Mesenchymal stem cell (in vitro differentiated cells and primary cell): ENCODE results near the gene MEGF9.

Experiments
- DNase-seq: peaks from one replicate; pipeline ENCODE4 v3.0.0-alpha.2; 2013
- H2AFZ ChIP-seq: one replicate; pipeline ENCODE4 v1.6.1; 2013; ENCODE audit warnings: low read depth, mild to moderate bottlenecking, control low read depth, inconsistent platforms, low read length, moderate library complexity
- H2AK5ac ChIP-seq: 2 replicates; pipeline ENCODE4 v1.6.1; 2013; ENCODE audit warnings: low read length, moderate library complexity, mild to moderate bottlenecking, inconsistent platforms; ENCODE audit not compliant: severe bottlenecking
- H2BK120ac ChIP-seq: one replicate; pipeline ENCODE4 v1.6.1; 2013; ENCODE audit warnings: low read depth, mild to moderate bottlenecking, inconsistent platforms, low read length, moderate library complexity
- H2BK12ac ChIP-seq, 2 experiments: one replicate each; pipeline ENCODE4 v1.6.1; 2013; ENCODE audit warnings: inconsistent platforms in 2 of 2, low read length in 2 of 2, mild to moderate bottlenecking in 2 of 2, moderate library complexity in 2 of 2, control low read depth in 1 of 2
- H2BK15ac ChIP-seq: one replicate; pipeline ENCODE4 v1.6.1; 2013; ENCODE audit warnings: mild to moderate bottlenecking, low read depth, inconsistent platforms; ENCODE audit not compliant: poor library complexity, severe bottlenecking
- H2BK5ac ChIP-seq: 2 replicates; pipeline ENCODE4 v1.6.1; 2013; ENCODE audit warnings: low read depth, mild to moderate bottlenecking, low read length, control low read depth, inconsistent platforms; ENCODE audit not compliant: poor library complexity, severe bottlenecking
- H3K14ac ChIP-seq, 2 experiments: one replicate each; pipeline ENCODE4 v1.6.1; 2013; ENCODE audit warnings: inconsistent platforms in 2 of 2, low read length in 2 of 2, control low read depth in 1 of 2, mild to moderate bottlenecking in 1 of 2, moderate library complexity in 1 of 2
- H3K18ac ChIP-seq, 2 experiments: one replicate each; pipeline ENCODE4 v1.6.1; 2013; ENCODE audit warnings: inconsistent platforms in 2 of 2, low read length in 2 of 2, control low read depth in 1 of 2, low read depth in 1 of 2, mild to moderate bottlenecking in 1 of 2
- H3K23ac ChIP-seq, 2 experiments: one replicate each; pipeline ENCODE4 v1.6.1; 2013; ENCODE audit warnings: inconsistent platforms in 2 of 2, low read length in 2 of 2, mild to moderate bottlenecking in 2 of 2, moderate library complexity in 2 of 2, control low read depth in 1 of 2
- H3K27ac ChIP-seq: 2 replicates; pipeline ENCODE4 v1.5.1; 2013; ENCODE audit warnings: mild to moderate bottlenecking, moderate library complexity, low read length, control low read depth, inconsistent platforms; ENCODE audit not compliant: poor library complexity, severe bottlenecking
- H3K27me3 ChIP-seq, 2 experiments: 2 replicates each; pipeline versions ENCODE4 v1.6.1 to v1.7.0; 2013; ENCODE audit warnings: low read length in 2 of 2, mild to moderate bottlenecking in 2 of 2, moderate library complexity in 2 of 2, control low read depth in 1 of 2, inconsistent platforms in 1 of 2; ENCODE audit not compliant: control insufficient read depth in 1 of 2, insufficient read depth in 1 of 2
- H3K36me3 ChIP-seq, 2 experiments: 2 replicates each; pipeline versions ENCODE4 v1.6.1 to v1.7.0; 2013; ENCODE audit warnings: low read length in 2 of 2, control low read depth in 1 of 2, inconsistent platforms in 1 of 2, low read depth in 1 of 2, mild to moderate bottlenecking in 1 of 2; ENCODE audit not compliant: insufficient read depth in 2 of 2, control insufficient read depth in 1 of 2
- H3K4ac ChIP-seq, 2 experiments: one replicate each; pipeline ENCODE4 v1.6.1; 2013; ENCODE audit warnings: inconsistent platforms in 2 of 2, low read length in 2 of 2, mild to moderate bottlenecking in 2 of 2, moderate library complexity in 2 of 2, control low read depth in 1 of 2, low read depth in 1 of 2
- H3K4me1 ChIP-seq: 2 replicates; pipeline ENCODE4 v1.6.1; 2013; ENCODE audit warnings: low read depth, low read length, control low read depth; ENCODE audit not compliant: control insufficient read depth, insufficient read depth
- H3K4me2 ChIP-seq: 2 replicates; pipeline ENCODE4 v1.6.1; 2013; ENCODE audit warnings: low read length, mild to moderate bottlenecking, inconsistent platforms; ENCODE audit not compliant: poor library complexity, severe bottlenecking
- H3K4me3 ChIP-seq, 2 experiments: 2 replicates each; pipeline versions ENCODE4 v1.5.1 to v1.7.0; 2013; ENCODE audit warnings: low read length in 2 of 2, mild to moderate bottlenecking in 2 of 2, control low read depth in 1 of 2, low read depth in 1 of 2; ENCODE audit not compliant: insufficient read depth in 1 of 2
- H3K79me1 ChIP-seq: replicated peaks from 2 replicates; pipeline ENCODE4 v1.6.1; 2013; ENCODE audit warnings: mild to moderate bottlenecking, control low read depth, low read length, inconsistent platforms; ENCODE audit not compliant: poor library complexity, severe bottlenecking
- H3K9ac ChIP-seq: 2 replicates; pipeline ENCODE4 v1.7.0; 2013; ENCODE audit warnings: mild to moderate bottlenecking, low read length, moderate library complexity
- H3K9me3 ChIP-seq: 2 replicates; pipeline ENCODE4 v1.7.0; 2013; ENCODE audit warnings: mild to moderate bottlenecking, low read length; ENCODE audit not compliant: control insufficient read depth
- H4K8ac ChIP-seq: one replicate; pipeline ENCODE4 v1.6.1; 2013; ENCODE audit warnings: inconsistent platforms, mild to moderate bottlenecking, low read length, moderate library complexity
- H4K91ac ChIP-seq: one replicate; pipeline ENCODE4 v1.6.1; 2013; ENCODE audit warnings: mild to moderate bottlenecking, low read length, inconsistent platforms
- WGBS: methylation state at CpG from one replicate; pipeline ENCODE4 v1.1.7; 2013; ENCODE audit warnings: mixed read lengths; 5-methylcytosine and 5-hydroxymethylcytosine counted together

MEGF9 gene

GRCh38 chr9:120654272-120654671 is 60.0 kb downstream of the MEGF9 start:
- Histone ChIP-seq H3K14ac (no peak overlapping the region), H3K4me3 (no peak overlapping the region), H3K9me3 (no peaks in the 10 kb centered on the region), H3K4me2 (no peak overlapping the region), H4K8ac (no peak overlapping the region), H3K4ac (no peak overlapping the region), H2BK5ac (no peak overlapping the region), H4K91ac (no peak overlapping the region), H2BK120ac (no peak overlapping the region), H2AFZ (no peak overlapping the region), H3K27ac (no peak overlapping the region), H3K18ac (no peak overlapping the region), H2BK12ac (no peak overlapping the region), H3K36me3 (peaks cover 0 to 1% of the 10 kb centered on the region in 2 experiments), H3K9ac (no peak overlapping the region), H3K23ac (no peak overlapping the region), H3K27me3 (no peaks in the 10 kb centered on the region), H2BK15ac (no peak overlapping the region), H3K4me1 (no peaks in the 10 kb centered on the region), H2AK5ac (no peak overlapping the region), H3K79me1 (peaks cover 7% of the 10 kb centered on the region)
- WGBS: 97% methylated on average over 3 of the region's 4 CpGs
- DNase-seq: no peak

- Histone ChIP-seq H4K8ac (no peak overlapping the region), H2BK120ac (no peak overlapping the region), H2AK5ac (no peak overlapping the region), H3K4me2 (no peak overlapping the region), H3K4me3 (no peak overlapping the region), H3K23ac (no peak overlapping the region), H3K18ac (no peak overlapping the region), H3K27ac (no peak overlapping the region), H3K4ac (no peak overlapping the region), H2AFZ (no peak overlapping the region), H3K4me1 (no peaks in the 10 kb centered on the region), H3K36me3 (peaks cover 0 to 3% of the 10 kb centered on the region in 2 experiments), H2BK5ac (no peak overlapping the region), H3K79me1 (peaks cover 8% of the 10 kb centered on the region), H3K9me3 (no peaks in the 10 kb centered on the region), H3K27me3 (no peaks in the 10 kb centered on the region), H2BK15ac (no peak overlapping the region), H2BK12ac (no peak overlapping the region), H3K14ac (no peak overlapping the region), H4K91ac (no peak overlapping the region), H3K9ac (no peak overlapping the region)
- WGBS: 90% methylated on average over 1 of the region's 1 CpG
- DNase-seq: no peak
Observed at GRCh38 chr9:120653762-120654161, 60.5 kb downstream of the MEGF9 start.

- Histone ChIP-seq H3K23ac (no peak overlapping the region), H4K8ac (no peak overlapping the region), H3K14ac (no peak overlapping the region), H2AFZ (no peak overlapping the region), H2BK15ac (no peak overlapping the region), H3K4ac (no peak overlapping the region), H3K4me2 (no peak overlapping the region), H2BK12ac (no peak overlapping the region), H3K27ac (no peak overlapping the region), H3K36me3 (peaks cover 0 to 3% of the 10 kb centered on the region in 2 experiments), H2AK5ac (no peak overlapping the region), H2BK5ac (no peak overlapping the region), H3K4me1 (no peaks in the 10 kb centered on the region), H3K27me3 (no peaks in the 10 kb centered on the region), H2BK120ac (no peak overlapping the region), H3K18ac (no peak overlapping the region), H3K79me1 (peaks cover 9% of the 10 kb centered on the region), H4K91ac (no peak overlapping the region), H3K4me3 (no peak overlapping the region), H3K9ac (no peak overlapping the region), H3K9me3 (no peaks in the 10 kb centered on the region)
- WGBS: 95% methylated on average over 2 of the region's 2 CpGs
- no peak for DNase-seq
Observed at GRCh38 chr9:120652934-120653333, 61.3 kb downstream of the MEGF9 start.

- Histone ChIP-seq H2BK15ac (no peak overlapping the region), H2BK5ac (no peak overlapping the region), H2AFZ (no peak overlapping the region), H3K27ac (no peak overlapping the region), H3K4ac (no peak overlapping the region), H3K36me3 (peaks cover 0 to 3% of the 10 kb centered on the region in 2 experiments), H3K9ac (no peak overlapping the region), H3K4me1 (no peaks in the 10 kb centered on the region), H3K4me2 (no peak overlapping the region), H3K18ac (no peak overlapping the region), H3K79me1 (peaks cover 10% of the 10 kb centered on the region), H3K23ac (no peak overlapping the region), H3K27me3 (no peaks in the 10 kb centered on the region), H4K8ac (no peak overlapping the region), H3K4me3 (no peak overlapping the region), H2AK5ac (no peak overlapping the region), H2BK120ac (no peak overlapping the region), H3K14ac (no peak overlapping the region), H2BK12ac (no peak overlapping the region), H3K9me3 (no peaks in the 10 kb centered on the region), H4K91ac (no peak overlapping the region)
- WGBS: 100% methylated on average over 1 of the region's 1 CpG
- DNase-seq: no peak
Observed at GRCh38 chr9:120650352-120650751, 63.9 kb downstream of the MEGF9 start.
